Astrocyte (in vitro differentiated cells and primary cell): ENCODE measurements around the gene NTM. TPM values are rescaled to one million over a fixed set of nuclear protein-coding genes. Genes with fewer than 3 reads are reported as not detected.

Experiments used
- DNase-seq: peaks from one replicate; pipeline ENCODE4 v3.0.0-alpha.2; 2010; ENCODE audit warnings: low read depth
- FAIRE-seq: peaks from 2 replicates; lab custom pipeline; 2011; peaks lifted over from hg19 to GRCh38; lab: Jason Lieb, UNC
- H2AFZ ChIP-seq: 2 replicates; pipeline ENCODE4 v1.6.0; 2012; ENCODE audit warnings: low read depth, low read length, inconsistent platforms
- H3K27ac ChIP-seq: 2 replicates; pipeline ENCODE4 v1.5.1; 2011; ENCODE audit warnings: low read depth, low read length, inconsistent platforms
- H3K27me3 ChIP-seq: 2 replicates; pipeline ENCODE4 v1.6.0; 2011; ENCODE audit warnings: low read length, inconsistent platforms; ENCODE audit not compliant: insufficient read depth
- H3K36me3 ChIP-seq: 2 replicates; pipeline ENCODE4 v1.5.1; 2011; ENCODE audit warnings: low read length, inconsistent platforms; ENCODE audit not compliant: insufficient read depth
- H3K4me1 ChIP-seq: 2 replicates; pipeline ENCODE4 v1.5.1; 2011; ENCODE audit warnings: low read length, inconsistent platforms; ENCODE audit not compliant: insufficient read depth
- H3K4me2 ChIP-seq: 2 replicates; pipeline ENCODE4 v1.6.0; 2012; ENCODE audit warnings: low read length, inconsistent platforms
- H3K4me3 ChIP-seq: 2 replicates; pipeline ENCODE4 v1.5.1; 2011; ENCODE audit warnings: low read depth, mild to moderate bottlenecking, low read length, inconsistent platforms; ENCODE audit not compliant: insufficient read depth
- H3K79me2 ChIP-seq: 2 replicates; pipeline ENCODE4 v1.6.0; 2012; ENCODE audit warnings: mild to moderate bottlenecking, low read length, inconsistent platforms; ENCODE audit not compliant: insufficient read depth
- H3K9ac ChIP-seq: 2 replicates; pipeline ENCODE4 v1.6.0; 2012; ENCODE audit warnings: mild to moderate bottlenecking, low read length, inconsistent platforms
- H3K9me3 ChIP-seq: 2 replicates; pipeline ENCODE4 v1.5.1; 2012; ENCODE audit warnings: low read depth, mild to moderate bottlenecking, low read length, inconsistent platforms; ENCODE audit not compliant: insufficient read depth
- H4K20me1 ChIP-seq: 2 replicates; pipeline ENCODE4 v1.6.0; 2012; ENCODE audit warnings: low read length, inconsistent platforms; ENCODE audit not compliant: insufficient read depth
- H3K27ac Mint-ChIP-seq: one replicate; pipeline ENCODE4 v1.8.0; 2021; ENCODE audit warnings: mild to moderate bottlenecking, mixed read lengths; ENCODE audit not compliant: unreplicated experiment
- H3K27me3 Mint-ChIP-seq: one replicate; pipeline ENCODE4 v1.8.0; 2021; ENCODE audit warnings: low read depth, mixed read lengths; ENCODE audit not compliant: unreplicated experiment
- H3K36me3 Mint-ChIP-seq: one replicate; pipeline ENCODE4 v1.8.0; 2021; ENCODE audit warnings: low read depth, mixed read lengths; ENCODE audit not compliant: unreplicated experiment
- H3K4me1 Mint-ChIP-seq: one replicate; pipeline ENCODE4 v1.8.0; 2021; ENCODE audit warnings: low read depth, mixed read lengths; ENCODE audit not compliant: unreplicated experiment
- H3K4me3 Mint-ChIP-seq: one replicate; pipeline ENCODE4 v1.8.0; 2021; ENCODE audit warnings: mild to moderate bottlenecking, moderate library complexity, mixed read lengths; ENCODE audit not compliant: unreplicated experiment
- H3K9me3 Mint-ChIP-seq: one replicate; pipeline ENCODE4 v1.8.0; 2021; ENCODE audit warnings: mild to moderate bottlenecking, mixed read lengths; ENCODE audit not compliant: unreplicated experiment
- EZH2 ChIP-seq: IDR thresholded peaks from 2 replicates; pipeline ENCODE4 v1.6.1; 2012; ENCODE audit warnings: mild to moderate bottlenecking, low read length, inconsistent platforms; ENCODE audit not compliant: insufficient read depth
- total RNA-seq: library from RNA; stranded (reverse); gene quantifications from 2 replicates; pipeline ENCODE4 v1.2.1, GENCODE V29; 2021
- TF ChIP-seq, protein P1 (sequence below): IDR thresholded peaks from 2 replicates; pipeline ENCODE4 v1.5.1; 2011; ENCODE audit warnings: low read depth, mild to moderate bottlenecking, inconsistent platforms, low read length, moderate library complexity; ENCODE audit not compliant: insufficient read depth

Gene NTM
- total RNA-seq, 1 donor from 2014 or later: 98.2 TPM

- Mint-ChIP-seq H3K27ac (no peak overlapping the region), H3K27me3 (peaks cover 39% of the 10 kb centered on the region), H3K36me3 (peaks cover 2% of the 10 kb centered on the region), H3K9me3 (peaks cover 3% of the 10 kb centered on the region), H3K4me1 (no peaks in the 10 kb centered on the region), H3K4me3 (no peak overlapping the region)
- Histone ChIP-seq H3K36me3 (no peaks in the 10 kb centered on the region), H3K9ac (no peak overlapping the region), H3K79me2 (no peaks in the 10 kb centered on the region), H2AFZ (no peak overlapping the region), H3K4me2 (no peak overlapping the region), H4K20me1 (no peaks in the 10 kb centered on the region), H3K4me1 (no peaks in the 10 kb centered on the region), H3K9me3 (no peaks in the 10 kb centered on the region), H3K4me3 (no peak overlapping the region), H3K27ac (no peak overlapping the region), H3K27me3 (peaks cover 14% of the 10 kb centered on the region)
- DNase-seq: no peak
- TF ChIP-seq, protein P1, sequence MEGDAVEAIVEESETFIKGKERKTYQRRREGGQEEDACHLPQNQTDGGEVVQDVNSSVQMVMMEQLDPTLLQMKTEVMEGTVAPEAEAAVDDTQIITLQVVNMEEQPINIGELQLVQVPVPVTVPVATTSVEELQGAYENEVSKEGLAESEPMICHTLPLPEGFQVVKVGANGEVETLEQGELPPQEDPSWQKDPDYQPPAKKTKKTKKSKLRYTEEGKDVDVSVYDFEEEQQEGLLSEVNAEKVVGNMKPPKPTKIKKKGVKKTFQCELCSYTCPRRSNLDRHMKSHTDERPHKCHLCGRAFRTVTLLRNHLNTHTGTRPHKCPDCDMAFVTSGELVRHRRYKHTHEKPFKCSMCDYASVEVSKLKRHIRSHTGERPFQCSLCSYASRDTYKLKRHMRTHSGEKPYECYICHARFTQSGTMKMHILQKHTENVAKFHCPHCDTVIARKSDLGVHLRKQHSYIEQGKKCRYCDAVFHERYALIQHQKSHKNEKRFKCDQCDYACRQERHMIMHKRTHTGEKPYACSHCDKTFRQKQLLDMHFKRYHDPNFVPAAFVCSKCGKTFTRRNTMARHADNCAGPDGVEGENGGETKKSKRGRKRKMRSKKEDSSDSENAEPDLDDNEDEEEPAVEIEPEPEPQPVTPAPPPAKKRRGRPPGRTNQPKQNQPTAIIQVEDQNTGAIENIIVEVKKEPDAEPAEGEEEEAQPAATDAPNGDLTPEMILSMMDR: no peak
- TF ChIP-seq EZH2: no peak
- no peak for FAIRE-seq
These were observed 15.5 kb downstream of the NTM start for GRCh38 chr11:131385763-131386390.

DNA sequence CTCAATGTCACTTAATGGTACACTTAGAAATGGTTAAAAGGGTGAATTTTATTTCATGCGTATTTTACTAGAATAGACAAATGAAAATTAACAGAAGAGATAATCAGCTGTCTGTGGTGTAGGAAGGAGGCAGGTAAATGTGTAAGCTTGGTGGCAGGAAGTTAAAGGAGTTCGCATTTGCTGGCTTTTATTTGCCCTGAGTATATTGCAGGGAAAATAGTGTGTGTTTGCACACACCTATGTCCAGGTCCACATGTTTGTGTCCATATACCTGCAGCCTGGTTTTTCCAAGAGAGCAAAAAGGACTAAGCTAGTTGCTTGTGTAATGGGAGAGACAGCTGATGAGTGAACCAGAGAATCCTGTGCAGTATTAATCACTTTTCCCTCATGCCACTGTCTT lies 16.0 kb downstream of the NTM start:
- H2AFZ ChIP-seq: no peak overlapping the region
- no peaks in the 10 kb centered on the region for H3K79me2 ChIP-seq
- no peak for FAIRE-seq
- H3K36me3 ChIP-seq: no peaks in the 10 kb centered on the region
- Mint-ChIP-seq H3K4me1 (no peaks in the 10 kb centered on the region), H3K9me3 (peaks cover 3% of the 10 kb centered on the region), H3K36me3 (peaks cover 2% of the 10 kb centered on the region), H3K27ac (no peak overlapping the region), H3K4me3 (no peak overlapping the region), H3K27me3 (peaks cover 36% of the 10 kb centered on the region)
- no peaks in the 10 kb centered on the region for H3K4me1 ChIP-seq
- no peak overlapping the region for H3K27ac ChIP-seq
- H3K4me3 ChIP-seq: no peak overlapping the region
- DNase-seq: no peak
- no peak overlapping the region for H3K4me2 ChIP-seq
- H3K9ac ChIP-seq: no peak overlapping the region
- no peaks in the 10 kb centered on the region for H3K9me3 ChIP-seq
- H3K27me3 ChIP-seq: peaks cover 13% of the 10 kb centered on the region
- TF ChIP-seq EZH2: no peak
- TF ChIP-seq, protein P1: no peak
- H4K20me1 ChIP-seq: no peaks in the 10 kb centered on the region

DNA sequence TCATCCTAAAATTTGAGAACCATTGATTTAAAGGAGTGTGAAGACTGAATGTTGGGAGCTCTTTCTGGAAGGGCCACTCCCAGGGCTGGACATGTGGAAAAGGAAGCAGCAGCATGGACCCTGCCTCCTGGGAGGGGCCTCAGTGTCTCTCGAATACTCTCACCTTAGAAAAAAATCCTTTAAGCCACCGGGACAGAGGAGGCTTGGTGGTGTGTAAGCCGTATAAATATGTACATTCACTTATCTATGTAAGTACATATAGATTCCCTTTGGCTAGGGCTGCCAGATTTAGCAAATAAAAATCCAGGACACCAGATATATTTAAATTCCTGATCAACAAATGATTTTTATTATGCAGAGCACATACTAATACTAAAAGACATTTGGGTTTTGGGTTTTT lies 17.6 kb downstream of the NTM start:
- Histone ChIP-seq H3K36me3 (no peaks in the 10 kb centered on the region), H3K27me3 (peaks cover 3% of the 10 kb centered on the region), H3K4me3 (no peak overlapping the region), H4K20me1 (no peaks in the 10 kb centered on the region), H3K9me3 (no peaks in the 10 kb centered on the region), H2AFZ (no peak overlapping the region), H3K27ac (no peak overlapping the region), H3K79me2 (no peaks in the 10 kb centered on the region), H3K4me1 (no peaks in the 10 kb centered on the region), H3K4me2 (no peak overlapping the region), H3K9ac (no peak overlapping the region)
- no peak for FAIRE-seq
- Mint-ChIP-seq H3K27ac (no peak overlapping the region), H3K36me3 (peaks cover 2% of the 10 kb centered on the region), H3K4me1 (no peaks in the 10 kb centered on the region), H3K9me3 (no peaks in the 10 kb centered on the region), H3K4me3 (no peak overlapping the region), H3K27me3 (peaks cover 34% of the 10 kb centered on the region)
- no peak for DNase-seq
- TF ChIP-seq, protein P1: no peak
- TF ChIP-seq EZH2: no peak
